ENCODE results near the gene EFHC2.
"Not testable (repeated sequence)": the region's sequence is repeated elsewhere in the genome, so short reads cannot be mapped to it uniquely, and the experiment has no call there.

The EFHC2 gene

DNA sequence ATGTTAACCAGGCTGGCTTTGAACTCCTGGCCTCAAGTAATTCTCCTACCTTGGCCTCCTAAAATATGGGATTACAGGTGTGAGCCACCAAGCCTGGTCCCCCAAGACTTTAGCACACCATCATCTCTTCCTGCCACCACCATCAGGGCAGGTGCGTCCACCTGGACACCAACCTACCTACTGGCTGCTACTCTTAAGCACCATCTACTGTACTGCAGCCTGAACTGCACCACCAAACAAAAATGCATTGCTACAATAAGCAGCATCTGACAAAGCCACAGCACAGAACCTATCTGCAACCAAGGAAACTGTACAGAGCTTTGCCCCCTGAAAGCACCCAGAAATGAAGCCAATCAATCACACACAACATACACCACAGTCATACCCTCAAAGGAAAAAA lies 139.7 kb downstream of the EFHC2 start:
- Histone ChIP-seq H3K36me3 (ENCODE audit: insufficient read depth, low read length) (no peaks in the 10 kb centered on the region), H2AFZ (ENCODE audit: low read depth, low read length) (no peak overlapping the region), H3K27me3 (ENCODE audit: insufficient read depth, low read length) (no peaks in the 10 kb centered on the region), H3K4me1 (ENCODE audit: insufficient read depth, low read length) (no peaks in the 10 kb centered on the region), H3K4me3 (ENCODE audit: low read length) (no peak overlapping the region), H3K9me3 (ENCODE audit: low read length) (no peaks in the 10 kb centered on the region)

DNA sequence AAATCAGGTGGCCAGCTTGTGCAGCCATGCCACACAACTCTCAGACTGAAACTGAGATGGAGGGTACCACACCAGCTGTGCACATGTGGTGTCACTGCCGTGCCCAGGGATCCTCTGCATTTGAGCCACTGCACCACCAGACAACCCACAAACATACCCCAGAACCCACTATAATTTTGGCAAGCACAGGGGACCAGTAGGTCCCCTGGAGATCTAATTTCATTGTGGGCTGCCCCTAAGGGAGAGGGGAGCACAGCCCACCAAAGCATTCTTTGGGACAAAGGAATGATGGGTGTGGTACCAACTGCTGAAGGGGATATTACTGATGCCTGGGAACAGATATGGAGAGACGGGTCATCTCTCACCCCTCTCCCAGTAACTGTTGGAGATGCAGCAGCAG lies 140.9 kb downstream of the EFHC2 start:
- no peak overlapping the region for H3K4me3 ChIP-seq (ENCODE audit: low read length)
- H3K36me3 ChIP-seq (ENCODE audit: insufficient read depth, low read length) = no peaks in the 10 kb centered on the region
- H2AFZ ChIP-seq (ENCODE audit: low read depth, low read length) = no peak overlapping the region
- H3K27me3 ChIP-seq (ENCODE audit: insufficient read depth, low read length) = no peaks in the 10 kb centered on the region
- H3K9me3 ChIP-seq (ENCODE audit: low read length) = no peaks in the 10 kb centered on the region
- no peaks in the 10 kb centered on the region for H3K4me1 ChIP-seq (ENCODE audit: insufficient read depth, low read length)

DNA sequence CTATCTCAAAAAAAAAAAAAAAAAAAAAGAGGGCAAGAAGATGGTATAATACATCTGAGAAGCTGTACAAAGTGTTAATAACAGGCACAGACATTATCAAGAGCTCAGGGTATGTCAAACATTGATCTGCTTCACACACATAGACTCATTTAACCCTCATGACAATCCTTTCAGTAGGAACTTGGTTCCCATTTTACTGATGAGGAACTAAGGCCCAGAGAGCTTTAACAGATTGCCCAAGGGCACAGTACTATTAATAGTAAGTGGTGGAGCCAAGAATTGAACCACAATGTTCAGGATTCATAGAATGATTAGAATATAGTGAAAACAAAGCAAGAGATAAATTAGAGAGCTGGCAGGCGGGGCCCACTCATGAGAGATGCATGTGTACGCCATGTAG lies 154.4 kb downstream of the EFHC2 start:
- H3K27me3 ChIP-seq (ENCODE audit: insufficient read depth, low read length) = no peaks in the 10 kb centered on the region
- H3K36me3 ChIP-seq (ENCODE audit: insufficient read depth, low read length) = no peaks in the 10 kb centered on the region
- no peaks in the 10 kb centered on the region for H3K4me1 ChIP-seq (ENCODE audit: insufficient read depth, low read length)
- no peaks in the 10 kb centered on the region for H3K9me3 ChIP-seq (ENCODE audit: low read length)
- no peak overlapping the region for H2AFZ ChIP-seq (ENCODE audit: low read depth, low read length)
- H3K4me3 ChIP-seq (ENCODE audit: low read length) = no peak overlapping the region

DNA sequence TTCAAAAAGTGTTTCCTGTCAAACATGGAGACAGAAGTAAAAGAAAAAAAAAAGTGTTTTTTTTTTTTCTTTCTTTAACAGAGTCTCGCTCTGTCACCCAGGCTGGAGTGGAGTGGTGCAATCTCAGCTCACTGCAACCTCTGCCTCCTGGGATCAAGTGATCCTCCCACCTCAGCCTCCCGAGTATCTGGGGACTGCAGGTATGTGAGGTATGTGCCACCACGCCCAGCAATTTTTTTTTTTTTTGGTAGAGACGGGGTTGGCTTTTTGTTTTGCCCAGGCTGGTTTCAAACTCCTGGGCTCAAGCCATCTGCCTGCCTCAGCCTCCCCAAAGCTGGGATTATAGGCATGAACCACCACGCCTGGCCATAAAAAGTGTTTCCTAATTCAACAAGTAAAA lies 155.6 kb downstream of the EFHC2 start:
- H2AFZ ChIP-seq (ENCODE audit: low read depth, low read length); H3K9me3 ChIP-seq (ENCODE audit: low read length); H3K36me3 ChIP-seq (ENCODE audit: insufficient read depth, low read length); H3K4me1 ChIP-seq (ENCODE audit: insufficient read depth, low read length); H3K4me3 ChIP-seq (ENCODE audit: low read length); H3K27me3 ChIP-seq (ENCODE audit: insufficient read depth, low read length): not testable (repeated sequence)

DNA sequence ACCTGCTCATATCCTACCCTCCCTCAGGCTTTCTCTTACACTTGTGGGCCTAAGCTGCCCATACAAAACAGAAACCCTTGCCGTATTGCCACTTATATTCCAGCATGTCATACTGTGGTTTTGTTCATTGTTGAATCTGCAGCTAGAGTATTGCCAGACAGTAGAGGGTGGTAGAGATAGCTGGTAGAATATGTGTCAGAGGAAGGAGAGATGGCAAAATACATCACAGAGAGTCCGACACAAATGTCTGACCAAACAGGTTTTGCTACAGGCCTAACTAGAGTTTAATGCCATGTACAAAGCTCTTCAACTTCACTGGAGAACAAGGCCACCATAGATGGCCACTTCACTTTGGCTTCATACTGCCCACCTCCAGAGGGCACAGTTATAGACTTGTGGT lies 160.1 kb downstream of the EFHC2 start:
- H2AFZ ChIP-seq (ENCODE audit: low read depth, low read length) = no peak overlapping the region
- no peaks in the 10 kb centered on the region for H3K27me3 ChIP-seq (ENCODE audit: insufficient read depth, low read length)
- H3K4me3 ChIP-seq (ENCODE audit: low read length) = no peak overlapping the region
- H3K36me3 ChIP-seq (ENCODE audit: insufficient read depth, low read length) = no peaks in the 10 kb centered on the region
- no peaks in the 10 kb centered on the region for H3K4me1 ChIP-seq (ENCODE audit: insufficient read depth, low read length)
- no peaks in the 10 kb centered on the region for H3K9me3 ChIP-seq (ENCODE audit: low read length)

DNA sequence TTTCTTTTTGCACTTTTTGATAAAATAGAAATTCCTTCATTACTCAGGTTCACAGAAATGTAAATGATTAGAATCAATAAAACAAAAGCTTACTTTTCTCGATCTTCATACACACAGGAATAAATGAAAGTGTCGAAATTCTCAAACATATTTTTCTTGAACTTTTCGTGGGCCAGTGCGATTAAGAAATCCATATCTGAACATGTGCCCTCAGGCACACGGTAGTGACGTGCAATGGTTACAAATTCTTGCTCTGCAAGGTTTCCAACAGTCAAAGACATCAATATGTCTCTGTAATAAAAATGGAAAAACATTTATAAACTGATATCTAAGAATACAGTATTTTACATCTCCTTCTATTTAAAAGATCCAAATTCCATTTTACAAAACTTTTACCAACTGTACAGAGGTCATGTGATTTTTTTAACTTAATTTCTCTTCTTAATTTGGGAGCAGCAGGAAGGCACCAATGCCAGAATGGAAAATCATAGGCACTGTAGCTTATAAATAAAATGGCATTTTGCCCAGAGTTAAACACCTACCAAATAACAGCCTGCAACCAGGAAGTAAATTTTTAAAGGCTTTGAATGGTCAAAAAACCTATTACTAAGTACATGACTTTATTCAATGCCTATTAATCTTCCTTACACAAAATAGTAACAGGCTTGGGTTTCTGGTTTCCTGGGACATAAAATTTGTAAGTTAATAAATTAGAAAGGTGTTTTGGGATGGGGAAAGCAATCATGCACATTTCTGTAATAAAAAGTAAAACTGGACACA lies 165.0 kb downstream of the EFHC2 start:
- H3K27me3 ChIP-seq (ENCODE audit: insufficient read depth, low read length) = no peaks in the 10 kb centered on the region

DNA sequence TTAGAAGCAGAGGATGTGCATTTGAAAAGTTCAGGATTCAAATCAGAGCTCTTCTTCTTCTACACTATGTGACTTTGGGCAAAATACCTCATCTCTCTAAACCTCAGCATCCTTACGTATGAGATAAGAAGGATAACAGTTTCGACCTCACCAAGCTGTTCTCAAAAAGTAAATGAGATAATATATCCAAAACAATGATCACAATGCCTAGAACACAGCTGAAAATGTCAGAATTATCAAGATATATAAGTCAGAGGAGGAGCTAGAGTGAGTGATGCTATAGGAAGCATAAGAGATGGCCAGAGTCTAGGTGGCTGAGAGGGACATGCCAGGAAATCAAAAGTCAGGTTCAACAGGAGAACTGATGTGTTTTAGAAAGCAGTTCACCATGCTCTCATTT lies 168.0 kb downstream of the EFHC2 start:
- Histone ChIP-seq H3K27me3 (ENCODE audit: insufficient read depth, low read length) (peaks cover 2% of the 10 kb centered on the region), H3K9me3 (ENCODE audit: low read length) (no peaks in the 10 kb centered on the region), H3K4me1 (ENCODE audit: insufficient read depth, low read length) (peaks cover 5% of the 10 kb centered on the region), H3K36me3 (ENCODE audit: insufficient read depth, low read length) (no peaks in the 10 kb centered on the region), H3K4me3 (ENCODE audit: low read length) (no peak overlapping the region), H2AFZ (ENCODE audit: low read depth, low read length) (no peak overlapping the region)

More for the DNA sequence above, 165.0 kb downstream of the EFHC2 start:
- Histone ChIP-seq H3K4me1 (ENCODE audit: insufficient read depth, low read length) (no peaks in the 10 kb centered on the region), H3K36me3 (ENCODE audit: insufficient read depth, low read length) (no peaks in the 10 kb centered on the region), H3K9me3 (ENCODE audit: low read length) (no peaks in the 10 kb centered on the region), H2AFZ (ENCODE audit: low read depth, low read length) (no peak overlapping the region), H3K4me3 (ENCODE audit: low read length) (no peak overlapping the region)

DNA sequence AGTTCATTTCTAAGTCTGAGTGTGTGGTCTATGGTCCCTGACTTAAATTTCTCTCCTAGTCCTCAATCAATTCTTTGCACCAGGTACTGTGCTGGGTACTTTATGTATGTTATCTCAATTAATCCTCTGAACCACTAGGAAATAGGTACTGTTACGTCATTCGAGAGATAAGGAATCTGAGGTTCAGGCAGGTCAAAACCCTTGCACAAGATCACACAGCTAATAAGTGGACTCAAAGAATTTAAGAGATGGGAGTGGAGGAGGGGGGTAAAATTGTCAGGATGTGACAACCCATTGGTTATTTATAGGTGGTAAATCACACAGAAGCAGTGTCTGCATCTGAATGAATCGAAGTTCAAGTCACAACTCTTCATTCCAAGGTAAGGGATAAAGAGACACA lies 169.4 kb downstream of the EFHC2 start:
- no peaks in the 10 kb centered on the region for H3K36me3 ChIP-seq (ENCODE audit: insufficient read depth, low read length)
- H2AFZ ChIP-seq (ENCODE audit: low read depth, low read length) = no peak overlapping the region
- peaks cover 5% of the 10 kb centered on the region for H3K4me1 ChIP-seq (ENCODE audit: insufficient read depth, low read length)
- no peaks in the 10 kb centered on the region for H3K9me3 ChIP-seq (ENCODE audit: low read length)
- H3K4me3 ChIP-seq (ENCODE audit: low read length) = no peak overlapping the region
- H3K27me3 ChIP-seq (ENCODE audit: insufficient read depth, low read length) = peaks cover 2% of the 10 kb centered on the region

DNA sequence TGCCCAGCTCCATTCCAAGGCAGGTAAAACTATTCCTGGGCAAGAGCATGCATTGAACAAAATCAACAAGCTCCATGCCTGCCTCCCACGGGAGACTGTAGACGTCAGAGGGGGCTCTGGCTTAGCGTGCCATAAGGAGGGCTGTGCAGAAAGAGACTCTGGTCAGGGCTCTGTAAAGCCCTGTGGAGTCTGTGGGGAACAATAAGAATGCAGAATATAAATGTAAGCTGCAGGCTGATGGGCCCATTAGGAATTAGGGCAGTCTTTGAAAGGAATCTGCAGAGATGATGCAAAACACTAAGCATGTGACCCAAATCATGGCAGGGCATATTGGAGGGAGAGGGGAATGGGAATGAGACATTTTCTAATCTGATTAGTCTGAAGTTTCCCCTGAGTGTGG lies 170.3 kb downstream of the EFHC2 start:
- Histone ChIP-seq H3K9me3 (ENCODE audit: low read length) (no peaks in the 10 kb centered on the region), H3K4me1 (ENCODE audit: insufficient read depth, low read length) (peaks cover 5% of the 10 kb centered on the region), H3K4me3 (ENCODE audit: low read length) (no peak overlapping the region), H3K36me3 (ENCODE audit: insufficient read depth, low read length) (no peaks in the 10 kb centered on the region), H2AFZ (ENCODE audit: low read depth, low read length) (no peak overlapping the region), H3K27me3 (ENCODE audit: insufficient read depth, low read length) (peaks cover 2% of the 10 kb centered on the region)

DNA sequence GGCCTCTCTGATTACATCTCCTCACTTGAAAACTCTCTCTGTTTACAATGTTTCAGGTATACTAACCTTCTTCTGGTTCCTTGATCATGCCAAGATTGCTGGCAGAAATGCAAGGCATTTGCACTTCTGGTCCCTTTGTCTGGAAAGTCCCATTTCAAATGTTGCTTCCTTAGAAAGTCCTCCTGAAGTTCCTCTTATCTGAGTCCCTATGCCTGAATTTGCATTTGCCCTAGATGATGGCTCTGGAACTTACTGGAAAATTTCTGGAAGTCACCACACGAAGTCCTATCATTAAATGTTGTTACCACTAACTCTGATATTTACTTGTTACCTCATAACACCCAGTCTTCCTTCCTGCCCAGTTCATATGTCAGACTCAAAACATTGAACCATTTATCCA lies 176.4 kb downstream of the EFHC2 start:
- Histone ChIP-seq H3K9me3 (ENCODE audit: low read length) (no peaks in the 10 kb centered on the region), H2AFZ (ENCODE audit: low read depth, low read length) (no peak overlapping the region), H3K36me3 (ENCODE audit: insufficient read depth, low read length) (no peaks in the 10 kb centered on the region), H3K4me1 (ENCODE audit: insufficient read depth, low read length) (peaks cover 5% of the 10 kb centered on the region), H3K4me3 (ENCODE audit: low read length) (no peak overlapping the region), H3K27me3 (ENCODE audit: insufficient read depth, low read length) (peaks cover 2% of the 10 kb centered on the region)

DNA sequence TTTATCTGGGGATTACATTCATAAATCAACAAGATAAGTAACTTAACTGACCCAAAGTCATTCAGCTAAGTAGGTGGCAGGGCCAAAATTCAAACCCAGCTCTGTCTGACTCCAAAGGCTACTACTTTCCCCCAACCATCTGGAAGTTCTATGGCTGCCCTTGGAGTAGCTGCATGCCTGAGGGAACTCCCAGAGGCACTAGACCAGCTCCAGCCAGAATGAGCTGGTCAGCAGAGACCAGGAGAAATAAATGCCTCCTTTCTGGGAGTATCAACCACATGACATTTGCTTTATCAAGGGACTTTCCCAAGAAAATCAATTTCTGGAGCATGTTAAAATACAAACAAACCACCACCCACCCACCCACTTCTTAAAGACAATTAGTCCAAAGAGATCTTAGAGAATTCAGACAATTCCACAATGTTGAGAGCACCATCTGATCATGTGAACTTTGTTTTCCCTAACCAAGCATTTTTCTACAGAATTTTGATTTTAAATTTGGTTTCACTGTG lies 180.5 kb downstream of the EFHC2 start:
- H3K4me3 ChIP-seq (ENCODE audit: low read length) = no peak overlapping the region
- H3K9me3 ChIP-seq (ENCODE audit: low read length) = no peaks in the 10 kb centered on the region
- H3K36me3 ChIP-seq (ENCODE audit: insufficient read depth, low read length) = no peaks in the 10 kb centered on the region
- no peaks in the 10 kb centered on the region for H3K27me3 ChIP-seq (ENCODE audit: insufficient read depth, low read length)
- H3K4me1 ChIP-seq (ENCODE audit: insufficient read depth, low read length) = no peaks in the 10 kb centered on the region
- H2AFZ ChIP-seq (ENCODE audit: low read depth, low read length) = no peak overlapping the region

DNA sequence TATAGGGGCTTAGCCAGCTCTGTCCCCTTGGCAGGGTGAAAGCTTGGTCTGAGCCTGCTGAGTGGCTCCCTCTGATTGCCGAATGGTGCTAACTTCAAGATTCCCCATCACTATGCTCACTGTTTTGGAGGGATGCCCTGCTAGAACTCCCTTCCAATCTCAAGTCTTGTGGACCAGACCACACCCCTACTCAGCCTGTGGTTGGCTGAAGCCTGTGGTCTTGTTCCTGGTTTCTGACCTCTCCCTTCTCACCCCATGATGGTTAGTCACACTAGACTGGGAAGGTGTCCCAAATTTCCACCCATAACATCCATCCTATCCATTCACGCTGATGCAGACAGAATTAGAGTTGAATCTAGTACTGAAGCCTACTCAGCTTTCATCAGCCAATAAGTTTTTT lies 185.6 kb downstream of the EFHC2 start:
- Histone ChIP-seq H3K27me3 (ENCODE audit: insufficient read depth, low read length) (no peaks in the 10 kb centered on the region), H3K4me3 (ENCODE audit: low read length) (no peak overlapping the region), H2AFZ (ENCODE audit: low read depth, low read length) (no peak overlapping the region), H3K36me3 (ENCODE audit: insufficient read depth, low read length) (no peaks in the 10 kb centered on the region), H3K9me3 (ENCODE audit: low read length) (no peaks in the 10 kb centered on the region), H3K4me1 (ENCODE audit: insufficient read depth, low read length) (no peaks in the 10 kb centered on the region)

DNA sequence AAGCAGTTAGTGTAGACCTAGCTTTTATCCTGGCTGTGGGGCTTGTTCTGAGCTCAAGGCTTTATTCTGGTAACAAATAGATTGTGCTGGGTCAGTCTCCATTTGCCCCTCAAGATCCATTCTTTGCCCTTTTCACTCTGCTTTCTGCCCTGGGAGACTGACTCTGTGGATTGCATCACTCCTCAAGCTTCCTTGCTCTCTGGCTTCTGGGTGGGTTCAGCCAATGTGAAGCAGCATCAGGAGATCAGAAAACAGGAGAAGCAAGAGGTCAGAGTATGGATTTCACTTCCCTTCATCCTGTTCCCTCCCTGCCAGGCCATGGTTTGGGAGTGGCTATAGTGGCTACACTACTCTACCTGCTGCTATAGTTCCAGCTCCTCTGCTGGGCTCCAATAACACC lies 186.2 kb downstream of the EFHC2 start:
- Histone ChIP-seq H3K27me3 (ENCODE audit: insufficient read depth, low read length) (no peaks in the 10 kb centered on the region), H2AFZ (ENCODE audit: low read depth, low read length) (no peak overlapping the region), H3K36me3 (ENCODE audit: insufficient read depth, low read length) (no peaks in the 10 kb centered on the region), H3K4me3 (ENCODE audit: low read length) (no peak overlapping the region), H3K9me3 (ENCODE audit: low read length) (no peaks in the 10 kb centered on the region), H3K4me1 (ENCODE audit: insufficient read depth, low read length) (no peaks in the 10 kb centered on the region)

DNA sequence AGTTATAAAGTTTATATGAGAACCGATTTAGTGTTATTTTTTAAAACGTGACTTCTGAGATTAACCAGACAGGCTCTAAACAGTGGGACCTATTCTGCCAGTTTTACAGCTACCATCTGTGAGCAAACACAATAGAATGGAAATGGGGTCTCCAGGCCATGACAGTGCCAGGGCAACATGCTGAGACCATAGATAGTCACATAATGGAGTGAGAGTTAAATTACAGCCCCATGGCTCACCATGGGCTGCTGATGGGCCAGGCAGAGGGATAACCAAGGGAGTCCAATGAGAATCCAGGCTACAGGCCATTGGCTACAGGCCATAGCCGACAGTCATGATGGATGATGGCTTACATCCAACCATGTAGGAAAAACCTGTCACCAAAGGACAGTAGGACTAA lies 186.7 kb downstream of the EFHC2 start:
- no peak overlapping the region for H3K4me3 ChIP-seq (ENCODE audit: low read length)

More for the DNA sequence above, 186.7 kb downstream of the EFHC2 start:
- Histone ChIP-seq H2AFZ (ENCODE audit: low read depth, low read length) (no peak overlapping the region), H3K9me3 (ENCODE audit: low read length) (no peaks in the 10 kb centered on the region), H3K4me1 (ENCODE audit: insufficient read depth, low read length) (no peaks in the 10 kb centered on the region), H3K36me3 (ENCODE audit: insufficient read depth, low read length) (no peaks in the 10 kb centered on the region), H3K27me3 (ENCODE audit: insufficient read depth, low read length) (no peaks in the 10 kb centered on the region)

Measured in neuron (in vitro differentiated cells).